ENCODE data around the gene GABRG2. TPM values are rescaled to one million over a fixed set of nuclear protein-coding genes. Genes with fewer than 3 reads are reported as not detected.

The GABRG2 gene
- total and polyA plus RNA-seq, 2 experiments from 2014 or later = 3.5 to 5.3 TPM

- TF ChIP-seq ZNF462 (CRISPR knock-in tag; IDR thresholded peaks at IDR 0.05) (no peak), ZNF114 (CRISPR knock-in tag; IDR thresholded peaks at IDR 0.05) (no peak), EZH2 (IDR thresholded peaks at IDR 0.05; ENCODE audit: low read depth, unreplicated experiment) (no peak)
Measured at GRCh38 chr5:162139190-162139589, 71.6 kb downstream of the GABRG2 start (continued).

- DNase-seq (ENCODE audit: low spot score) (no peak), ATAC-seq (no peak)
- H3K36me3 Mint-ChIP-seq (ENCODE audit: low read depth) = no peaks in the 10 kb centered on the region
- Histone ChIP-seq H3K4me2 (no peak overlapping the region), H3K27me3 (ENCODE audit: insufficient read depth) (no peaks in the 10 kb centered on the region), H4K20me1 (replicated peaks; ENCODE audit: insufficient read depth) (no peaks in the 10 kb centered on the region), H3K4me1 (ENCODE audit: insufficient read depth) (no peaks in the 10 kb centered on the region), H3K27ac (ENCODE audit: low read depth) (no peak overlapping the region), H3F3A (replicated peaks; ENCODE audit: low read depth) (no peaks in the 10 kb centered on the region), H3K36me3 (ENCODE audit: insufficient read depth) (no peaks in the 10 kb centered on the region), H3K4me3 (no peak overlapping the region), H3K79me2 (replicated peaks; ENCODE audit: insufficient read depth) (no peaks in the 10 kb centered on the region), H2AFZ (no peak overlapping the region), H3K9me2 (ENCODE audit: insufficient read depth) (no peaks in the 10 kb centered on the region)
- no peaks in the 10 kb centered on the region for H3K27me3 Mint-ChIP-seq (ENCODE audit: insufficient read depth, low read depth, poor library complexity)
- H3K27ac Mint-ChIP-seq = no peak overlapping the region
- no peak overlapping the region for H3K4me3 Mint-ChIP-seq
- no peaks in the 10 kb centered on the region; the same call in 2 of the 3 replicates for H3K9me3 Mint-ChIP-seq
- H3K4me1 Mint-ChIP-seq = no peaks in the 10 kb centered on the region
- TF ChIP-seq STAT1 (IDR thresholded peaks at IDR 0.05; ENCODE audit: unreplicated experiment) = no peak
- no peak for TF ChIP-seq EZH2phosphoT487 (IDR thresholded peaks at IDR 0.05; ENCODE audit: unreplicated experiment)
- no peak for TF ChIP-seq ZNF331 (CRISPR knock-in tag; IDR thresholded peaks at IDR 0.05; ENCODE audit: low read depth)
- TF ChIP-seq EZH2 (IDR thresholded peaks at IDR 0.05; ENCODE audit: low read depth, unreplicated experiment) = no peak
- TF ChIP-seq REST (IDR thresholded peaks at IDR 0.05; ENCODE audit: unreplicated experiment) = no peak
- no peak for TF ChIP-seq CTCF (conservative IDR thresholded peaks at IDR 0.05; ENCODE audit: low read depth in 2 of 2)
- TF ChIP-seq POLR2AphosphoS5 (IDR thresholded peaks at IDR 0.05; ENCODE audit: low read depth) = no peak
- no peak for TF ChIP-seq ETS1 (IDR thresholded peaks at IDR 0.05)
- no peak for TF ChIP-seq ZNF114 (CRISPR knock-in tag; IDR thresholded peaks at IDR 0.05)
- no peak for TF ChIP-seq NANOG (IDR thresholded peaks at IDR 0.05; ENCODE audit: borderline replicate concordance)
- TF ChIP-seq JUNB (IDR thresholded peaks at IDR 0.05; ENCODE audit: unreplicated experiment) = no peak
Measured at GRCh38 chr5:162154242-162154641, 86.7 kb downstream of the GABRG2 start.

Data from GM23338 (cell line).